Type B pancreatic cell (in vitro differentiated cells): ENCODE data around the gene TST. TPM values are rescaled to one million over a fixed set of nuclear protein-coding genes. Genes with fewer than 3 reads are reported as not detected.

Source experiments
- DNase-seq: peaks from one replicate; pipeline ENCODE4 v3.0.0; 2021; ENCODE audit warnings: mixed read lengths; ENCODE audit not compliant: unreplicated experiment; ENCODE audit errors: extremely low spot score
- H3K27ac Mint-ChIP-seq: 2 replicates; pipeline ENCODE4 v1.8.0; 2021; ENCODE audit warnings: mild to moderate bottlenecking, mixed read lengths
- H3K27me3 Mint-ChIP-seq: 2 replicates; pipeline ENCODE4 v1.8.0; 2021; ENCODE audit warnings: mixed read lengths
- H3K36me3 Mint-ChIP-seq: 2 replicates; pipeline ENCODE4 v1.8.0; 2021; ENCODE audit warnings: mixed read lengths
- H3K4me1 Mint-ChIP-seq: one replicate; pipeline ENCODE4 v1.8.0; 2021; ENCODE audit warnings: mixed read lengths; ENCODE audit not compliant: unreplicated experiment
- H3K4me3 Mint-ChIP-seq: 2 replicates; pipeline ENCODE4 v1.8.0; 2021; ENCODE audit warnings: mild to moderate bottlenecking, mixed read lengths
- H3K9me3 Mint-ChIP-seq: 2 replicates; pipeline ENCODE4 v1.8.0; 2021; ENCODE audit warnings: mixed read lengths
- CTCF ChIP-seq: fragments of 200-600 bp; sonication (generic); conservative IDR thresholded peaks from 2 replicates; pipeline ENCODE4 v1.5.0; 2021; ENCODE audit warnings: antibody characterized with exemption, mild to moderate bottlenecking
- total RNA-seq: library from RNA; stranded (reverse); gene quantifications from 2 replicates; pipeline ENCODE4 v1.2.1, GENCODE V29; 2021; ENCODE audit warnings: low replicate concordance

The TST gene
- total RNA-seq, 1 donor from 2014 or later = 34.0 TPM

- Mint-ChIP-seq H3K36me3 (peaks cover 9% of the 10 kb centered on the region), H3K27ac (peak overlapping the region; percentile 33), H3K4me3 (no peak overlapping the region), H3K27me3 (no peaks in the 10 kb centered on the region), H3K4me1 (peaks cover 8% of the 10 kb centered on the region), H3K9me3 (no peaks in the 10 kb centered on the region)
- TF ChIP-seq CTCF = no peak
- DNase-seq = no peak
Observed at GRCh38 chr22:37025500-37026070, 6.3 kb upstream of the TST start.

GRCh38 chr22:37024339-37025157 is 5.3 kb upstream of the TST start:
- DNase-seq = no peak
- peak overlapping the region; percentile 33 for H3K27ac Mint-ChIP-seq
- no peaks in the 10 kb centered on the region for H3K27me3 Mint-ChIP-seq
- peaks cover 6% of the 10 kb centered on the region for H3K4me1 Mint-ChIP-seq
- H3K9me3 Mint-ChIP-seq = no peaks in the 10 kb centered on the region
- H3K4me3 Mint-ChIP-seq = no peak overlapping the region
- H3K36me3 Mint-ChIP-seq = peaks cover 9% of the 10 kb centered on the region
- no peak for TF ChIP-seq CTCF

- DNase-seq = no peak
- Mint-ChIP-seq H3K4me1 (peaks cover 6% of the 10 kb centered on the region), H3K36me3 (peaks cover 9% of the 10 kb centered on the region), H3K4me3 (peak overlapping the region; percentile 51), H3K27ac (no peak overlapping the region), H3K9me3 (no peaks in the 10 kb centered on the region), H3K27me3 (no peaks in the 10 kb centered on the region)
- no peak for TF ChIP-seq CTCF
Observed at GRCh38 chr22:37023743-37024338, 4.6 kb upstream of the TST start.

- no peak overlapping the region for H3K4me3 Mint-ChIP-seq
- no peak overlapping the region for H3K27ac Mint-ChIP-seq
- peaks cover 9% of the 10 kb centered on the region for H3K36me3 Mint-ChIP-seq
- no peak for DNase-seq
- H3K4me1 Mint-ChIP-seq = peaks cover 6% of the 10 kb centered on the region
- no peaks in the 10 kb centered on the region for H3K9me3 Mint-ChIP-seq
- H3K27me3 Mint-ChIP-seq = no peaks in the 10 kb centered on the region
- TF ChIP-seq CTCF = no peak
Observed at GRCh38 chr22:37022483-37023337, 3.5 kb upstream of the TST start.

- H3K27ac Mint-ChIP-seq = peak overlapping the region; percentile 75
- no peaks in the 10 kb centered on the region for H3K27me3 Mint-ChIP-seq
- peaks cover 6% of the 10 kb centered on the region for H3K4me1 Mint-ChIP-seq
- no peak for DNase-seq
- no peaks in the 10 kb centered on the region for H3K9me3 Mint-ChIP-seq
- TF ChIP-seq CTCF = peak; percentile 82
- peak overlapping the region; percentile 80 for H3K4me3 Mint-ChIP-seq
- H3K36me3 Mint-ChIP-seq = peaks cover 9% of the 10 kb centered on the region
Observed at GRCh38 chr22:37021710-37022482, 2.6 kb upstream of the TST start.
